ENCODE results near the gene NPDC1.
A peak's percentile ranks its signal among the peaks of the same experiment; 100 is the strongest.

NPDC1 gene

GRCh38 chr9:137066096-137066861 is 20.3 kb upstream of the NPDC1 start:
- no peak for TF ChIP-seq EZH2phosphoT487 (IDR thresholded peaks at IDR 0.05; ENCODE audit: low read depth)
- no peak for TF ChIP-seq CTCF (IDR thresholded peaks at IDR 0.05; ENCODE audit: low read depth, low read length)
- H2AFZ ChIP-seq (ENCODE audit: low read depth, low read length): no peak overlapping the region
- H3K4me1 ChIP-seq (ENCODE audit: low read length): peaks cover 20% of the 10 kb centered on the region
- H3K27me3 ChIP-seq (ENCODE audit: low read depth, low read length): no peaks in the 10 kb centered on the region
- no peak overlapping the region for H3K4me2 ChIP-seq (ENCODE audit: low read length)
- no peak overlapping the region for H3K4me3 ChIP-seq (ENCODE audit: low read length)
- no peaks in the 10 kb centered on the region for H3K9me3 ChIP-seq (ENCODE audit: insufficient read depth, low read length)
- H3K9ac ChIP-seq (ENCODE audit: low read length): no peak overlapping the region
- H3K79me2 ChIP-seq (ENCODE audit: low read length): peaks cover 15% of the 10 kb centered on the region
- peaks cover 26% of the 10 kb centered on the region for H4K20me1 ChIP-seq (ENCODE audit: insufficient read depth, low read length)
- no peak overlapping the region for H3K27ac ChIP-seq (ENCODE audit: low read length)
- no peaks in the 10 kb centered on the region for H3K36me3 ChIP-seq (replicated peaks; ENCODE audit: low read depth, low read length)

GRCh38 chr9:137065336-137065967 is 19.5 kb upstream of the NPDC1 start:
- H2AFZ ChIP-seq (ENCODE audit: low read depth, low read length): no peak overlapping the region
- no peaks in the 10 kb centered on the region for H3K9me3 ChIP-seq (ENCODE audit: insufficient read depth, low read length)
- no peak overlapping the region for H3K9ac ChIP-seq (ENCODE audit: low read length)
- peaks cover 26% of the 10 kb centered on the region for H4K20me1 ChIP-seq (ENCODE audit: insufficient read depth, low read length)
- H3K27me3 ChIP-seq (ENCODE audit: low read depth, low read length): no peaks in the 10 kb centered on the region
- H3K27ac ChIP-seq (ENCODE audit: low read length): no peak overlapping the region
- H3K4me1 ChIP-seq (ENCODE audit: low read length): peaks cover 16% of the 10 kb centered on the region
- H3K4me3 ChIP-seq (ENCODE audit: low read length): no peak overlapping the region
- H3K36me3 ChIP-seq (replicated peaks; ENCODE audit: low read depth, low read length): no peaks in the 10 kb centered on the region
- H3K79me2 ChIP-seq (ENCODE audit: low read length): peaks cover 15% of the 10 kb centered on the region
- H3K4me2 ChIP-seq (ENCODE audit: low read length): no peak overlapping the region
- TF ChIP-seq EZH2phosphoT487 (IDR thresholded peaks at IDR 0.05; ENCODE audit: low read depth): no peak
- TF ChIP-seq CTCF (IDR thresholded peaks at IDR 0.05; ENCODE audit: low read depth, low read length): no peak

GRCh38 chr9:137064880-137065164 is 18.8 kb upstream of the NPDC1 start:
- Histone ChIP-seq H3K27ac (ENCODE audit: low read length) (no peak overlapping the region), H3K4me1 (ENCODE audit: low read length) (peaks cover 16% of the 10 kb centered on the region), H3K4me2 (ENCODE audit: low read length) (no peak overlapping the region), H3K9me3 (ENCODE audit: insufficient read depth, low read length) (no peaks in the 10 kb centered on the region), H4K20me1 (ENCODE audit: insufficient read depth, low read length) (peaks cover 26% of the 10 kb centered on the region), H3K36me3 (replicated peaks; ENCODE audit: low read depth, low read length) (no peaks in the 10 kb centered on the region), H3K79me2 (ENCODE audit: low read length) (peaks cover 15% of the 10 kb centered on the region), H2AFZ (ENCODE audit: low read depth, low read length) (no peak overlapping the region), H3K4me3 (ENCODE audit: low read length) (no peak overlapping the region), H3K9ac (ENCODE audit: low read length) (no peak overlapping the region), H3K27me3 (ENCODE audit: low read depth, low read length) (no peaks in the 10 kb centered on the region)
- TF ChIP-seq EZH2phosphoT487 (IDR thresholded peaks at IDR 0.05; ENCODE audit: low read depth) (no peak), CTCF (IDR thresholded peaks at IDR 0.05; ENCODE audit: low read depth, low read length) (no peak)

- H3K36me3 ChIP-seq (replicated peaks; ENCODE audit: low read depth, low read length): no peaks in the 10 kb centered on the region
- H3K27me3 ChIP-seq (ENCODE audit: low read depth, low read length): no peaks in the 10 kb centered on the region
- no peak overlapping the region for H3K4me3 ChIP-seq (ENCODE audit: low read length)
- H3K27ac ChIP-seq (ENCODE audit: low read length): no peak overlapping the region
- no peak overlapping the region for H3K9ac ChIP-seq (ENCODE audit: low read length)
- no peaks in the 10 kb centered on the region for H3K9me3 ChIP-seq (ENCODE audit: insufficient read depth, low read length)
- TF ChIP-seq CTCF (IDR thresholded peaks at IDR 0.05; ENCODE audit: low read depth, low read length) (peak; percentile 71), EZH2phosphoT487 (IDR thresholded peaks at IDR 0.05; ENCODE audit: low read depth) (no peak)
- peaks cover 14% of the 10 kb centered on the region for H3K4me1 ChIP-seq (ENCODE audit: low read length)
- no peak overlapping the region for H2AFZ ChIP-seq (ENCODE audit: low read depth, low read length)
- peaks cover 11% of the 10 kb centered on the region for H3K79me2 ChIP-seq (ENCODE audit: low read length)
- H4K20me1 ChIP-seq (ENCODE audit: insufficient read depth, low read length): peaks cover 23% of the 10 kb centered on the region
- no peak overlapping the region for H3K4me2 ChIP-seq (ENCODE audit: low read length)
Measured at GRCh38 chr9:137064027-137064879, 18.3 kb upstream of the NPDC1 start.
